GM18868 (cell line): ENCODE results near the gene SYS1.

ENCODE experiments used
- ATAC-seq: cut with Tn5 transposase; IDR thresholded peaks from one replicate; pipeline ENCODE4 v1.9.1; 2021; ENCODE audit warnings: mild to moderate bottlenecking, moderate library complexity; ENCODE audit not compliant: unreplicated experiment

Gene SYS1

DNA sequence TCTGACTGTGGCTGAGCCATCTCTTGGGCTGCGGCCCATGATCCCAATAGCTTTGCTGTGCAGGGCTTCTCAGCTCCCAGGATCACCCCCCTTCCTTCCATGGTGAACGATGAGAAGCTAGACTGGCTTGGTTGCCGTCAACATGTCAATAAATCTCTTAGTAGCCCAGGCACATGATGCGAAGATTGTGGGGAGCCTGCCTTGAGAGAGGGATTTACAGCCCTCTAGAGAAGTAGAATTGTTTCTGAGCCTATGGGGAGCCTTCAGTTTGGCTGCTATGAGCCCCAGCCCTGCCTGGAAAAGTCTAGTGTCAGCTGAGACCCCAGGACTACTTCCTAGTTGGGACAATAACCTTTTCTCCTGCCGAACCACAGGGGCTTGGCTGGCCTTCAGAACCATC is 49.7 kb downstream of the SYS1 start:
- ATAC-seq: no peak

DNA sequence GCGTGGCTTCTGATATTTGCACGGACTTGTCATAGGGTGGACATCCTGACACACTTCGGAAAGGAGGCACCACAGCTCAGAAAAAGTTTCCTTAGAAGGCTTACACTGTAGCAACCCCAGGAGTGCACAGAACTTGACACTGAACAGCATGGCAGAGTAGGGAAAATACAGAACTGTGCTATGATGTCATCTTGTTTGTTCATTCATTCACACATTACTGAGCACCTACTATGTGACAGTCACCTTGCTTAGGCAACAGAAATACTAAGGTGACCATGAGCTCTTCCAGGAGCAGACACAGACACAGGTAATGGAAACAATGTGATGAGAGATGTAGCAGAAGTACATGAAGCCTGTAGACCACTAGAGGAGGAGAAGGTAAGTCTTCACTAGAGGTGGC is 50.5 kb downstream of the SYS1 start:
- no peak for ATAC-seq

DNA sequence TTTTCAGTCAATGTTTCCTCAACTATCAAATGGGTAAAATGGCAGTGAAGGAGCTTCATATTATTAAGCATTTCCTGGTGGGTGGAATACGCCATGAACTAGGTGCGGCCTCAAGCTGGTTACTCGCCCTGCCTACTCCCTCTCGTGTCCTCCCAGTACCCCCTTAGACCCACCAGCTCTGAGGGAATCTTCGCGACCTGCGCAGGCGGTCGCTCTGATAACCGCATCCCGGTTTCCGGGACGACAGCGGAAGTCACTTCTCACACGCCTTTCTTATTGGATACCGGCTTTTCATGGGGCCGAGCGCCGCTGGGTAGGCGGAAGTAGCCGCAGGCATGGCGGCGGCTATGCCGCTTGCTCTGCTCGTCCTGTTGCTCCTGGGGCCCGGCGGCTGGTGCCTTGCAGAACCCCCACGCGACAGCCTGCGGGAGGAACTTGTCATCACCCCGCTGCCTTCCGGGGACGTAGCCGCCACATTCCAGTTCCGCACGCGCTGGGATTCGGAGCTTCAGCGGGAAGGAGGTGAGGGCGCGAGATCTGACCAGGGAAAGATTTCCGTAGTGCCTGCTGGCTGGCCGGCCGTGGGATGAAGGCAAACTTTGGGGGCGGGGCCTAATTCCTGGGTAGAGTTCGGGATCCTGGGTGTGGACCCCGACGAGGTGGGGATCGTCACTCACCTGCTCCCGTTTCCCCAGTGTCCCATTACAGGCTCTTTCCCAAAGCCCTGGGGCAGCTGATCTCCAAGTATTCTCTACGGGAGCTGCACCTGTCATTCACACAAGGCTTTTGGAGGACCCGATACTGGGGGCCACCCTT is 53.1 kb downstream of the SYS1 start, which contains the start of gene PIGT:
TSS of gene PIGT (plus strand) at position 320 of the 816 bp plus-strand sequence. CDS start at position 336, 16 bp downstream.
- peak; percentile 82 for ATAC-seq

DNA sequence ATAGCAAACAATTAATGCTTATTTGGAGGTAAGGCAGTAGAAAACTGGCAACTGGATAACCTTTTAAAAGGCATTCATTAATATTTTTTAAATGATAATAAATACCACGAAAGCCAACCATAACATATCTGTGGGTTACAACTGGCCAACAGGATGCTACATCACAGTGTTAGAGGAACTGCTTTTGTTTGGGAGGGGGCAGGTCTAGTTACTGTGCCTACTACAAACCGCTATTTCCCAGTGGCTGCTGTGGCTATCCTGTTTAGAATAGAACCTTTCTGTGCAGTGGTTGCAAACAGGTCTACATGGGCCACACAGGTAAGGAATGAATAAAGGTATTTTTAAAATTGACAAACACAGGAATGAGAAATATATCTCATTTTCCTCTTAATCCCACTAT is 54.0 kb downstream of the SYS1 start:
- no peak for ATAC-seq
